Measurements from ENCODE around the gene ZDHHC5.

The ZDHHC5 gene

GRCh38 chr11:57741132-57742086 lies 73.5 kb downstream of the ZDHHC5 start, which contains the start of gene SELENOH:
Gene SELENOH, plus strand, starts transcription at chr11:57741491. Its CDS starts 105 bp downstream, at chr11:57741596.
- Histone ChIP-seq H3K4me2 (peak within 1 kb of the TSS; percentile 82 to 94 (median 93)), H3K9ac (peak within 1 kb of the TSS; percentile 93 to 99 (median 98)), H4K20me1 (peaks cover 10 to 57% (median 26%) of the 10 kb centered on the region in 11 experiments; a peak in 18 of 22 replicates), H3K27ac (peak within 1 kb of the TSS; percentile 93 to 99 (median 97)), H3K36me3 (peaks cover 67 to 88% (median 82%) of the 10 kb centered on the region in 11 experiments), H3K27me3 (no peaks in the 10 kb centered on the region), H3K9me3 (replicated peaks in 1 of 11) (no peaks in the 10 kb centered on the region), H3K4me3 (peak within 1 kb of the TSS; percentile 79 to 99 (median 93)), H3K4me1 (peaks cover 25 to 46% (median 35%) of the 10 kb centered on the region in 10 experiments; a peak in 19 of 20 replicates)
- TF ChIP-seq Cebpa-rat (IDR thresholded peaks at IDR 0.05): no peak

- no peaks in the 10 kb centered on the region for H3K27me3 ChIP-seq
- no peak for TF ChIP-seq Cebpa-rat (IDR thresholded peaks at IDR 0.05)
- H3K27ac ChIP-seq: peak overlapping the region; percentile 93 to 99 (median 97)
- peaks cover 70 to 88% (median 82%) of the 10 kb centered on the region in 11 experiments for H3K36me3 ChIP-seq
- peak overlapping the region; percentile 93 to 99 (median 98) for H3K9ac ChIP-seq
- H3K4me3 ChIP-seq: peak overlapping the region; percentile 79 to 99 (median 93)
- H3K4me2 ChIP-seq: peak overlapping the region; percentile 76 to 94 (median 92)
- H4K20me1 ChIP-seq: peaks cover 9 to 57% (median 21%) of the 10 kb centered on the region in 11 experiments; a peak in 17 of 22 replicates
- H3K9me3 ChIP-seq (replicated peaks in 1 of 11): no peaks in the 10 kb centered on the region
- peaks cover 25 to 46% (median 35%) of the 10 kb centered on the region in 10 experiments; a peak in 19 of 20 replicates for H3K4me1 ChIP-seq
Observed at GRCh38 chr11:57742087-57742452, 74.2 kb downstream of the ZDHHC5 start.

- peak overlapping the region in 1 of 11 experiments; percentile 2; a peak in 1 of 22 replicates for H3K9ac ChIP-seq
- peaks cover 66 to 88% (median 78%) of the 10 kb centered on the region in 11 experiments for H3K36me3 ChIP-seq
- no peak overlapping the region; a peak in 1 of 22 replicates for H3K4me2 ChIP-seq
- no peak overlapping the region for H3K4me3 ChIP-seq
- no peak for TF ChIP-seq Cebpa-rat (IDR thresholded peaks at IDR 0.05)
- H3K4me1 ChIP-seq: peaks cover 25 to 46% (median 35%) of the 10 kb centered on the region in 10 experiments; a peak in 19 of 20 replicates
- H3K27ac ChIP-seq: no peak overlapping the region
- H3K27me3 ChIP-seq: no peaks in the 10 kb centered on the region
- H3K9me3 ChIP-seq (replicated peaks in 1 of 11): no peaks in the 10 kb centered on the region
- H4K20me1 ChIP-seq: peaks cover 4 to 47% (median 22%) of the 10 kb centered on the region in 11 experiments; a peak in 15 of 22 replicates
Observed at GRCh38 chr11:57744357-57744756, 76.4 kb downstream of the ZDHHC5 start.

GRCh38 chr11:57745206-57745605 lies 77.3 kb downstream of the ZDHHC5 start:
- peaks cover 4 to 47% (median 22%) of the 10 kb centered on the region in 11 experiments; a peak in 15 of 22 replicates for H4K20me1 ChIP-seq
- no peak overlapping the region for H3K4me3 ChIP-seq
- no peak overlapping the region for H3K27ac ChIP-seq
- no peaks in the 10 kb centered on the region for H3K27me3 ChIP-seq
- no peak for TF ChIP-seq Cebpa-rat (IDR thresholded peaks at IDR 0.05)
- H3K9me3 ChIP-seq (replicated peaks in 1 of 11): no peaks in the 10 kb centered on the region
- peaks cover 20 to 38% (median 28%) of the 10 kb centered on the region in 10 experiments; a peak in 19 of 20 replicates for H3K4me1 ChIP-seq
- H3K9ac ChIP-seq: no peak overlapping the region
- H3K4me2 ChIP-seq: no peak overlapping the region
- H3K36me3 ChIP-seq: peaks cover 63 to 88% (median 74%) of the 10 kb centered on the region in 11 experiments

GRCh38 chr11:57746920-57747319 lies 79.0 kb downstream of the ZDHHC5 start:
- TF ChIP-seq Cebpa-rat (IDR thresholded peaks at IDR 0.05): no peak
- Histone ChIP-seq H3K4me3 (no peak overlapping the region), H3K9me3 (replicated peaks in 1 of 11) (peaks cover 0 to 2% (median 0%) of the 10 kb centered on the region in 11 experiments; a peak in 2 of 22 replicates), H3K4me2 (no peak overlapping the region), H3K27me3 (no peaks in the 10 kb centered on the region), H3K4me1 (peaks cover 12 to 30% (median 21%) of the 10 kb centered on the region in 10 experiments; a peak in 19 of 20 replicates), H4K20me1 (peaks cover 4 to 47% (median 22%) of the 10 kb centered on the region in 11 experiments; a peak in 15 of 22 replicates), H3K36me3 (peaks cover 61 to 98% (median 78%) of the 10 kb centered on the region in 11 experiments), H3K9ac (no peak overlapping the region), H3K27ac (no peak overlapping the region)

All from BLaER1 treated with 17β-estradiol and CSF1 and Interleukin-3, amounts not matched to agents 10 nM and 100 nM (cell line).